Measurements from ENCODE around the gene FBLN2. TPM values are rescaled to one million over a fixed set of nuclear protein-coding genes. Genes with fewer than 3 reads are reported as not detected.
"Not testable (repeated sequence)": the region's sequence is repeated elsewhere in the genome, so short reads cannot be mapped to it uniquely, and the experiment has no call there.

Gene FBLN2
- total RNA-seq = 10 to 100 TPM; 20.6 to 51.2 (median 32.8) TPM

- DNase-seq = no peak
- Histone ChIP-seq H3K36me3 (no peaks in the 10 kb centered on the region), H3K4me3 (peak within 1 kb of the TSS; percentile 21 to 46 (median 44)), H3K4me1 (no peaks in the 10 kb centered on the region), H3K27me3 (no peaks in the 10 kb centered on the region), H3K9me3 (no peaks in the 10 kb centered on the region), H3K27ac (peak within 1 kb of the TSS in 2 of 4 donors; percentile 35 to 50)
- no peak for TF ChIP-seq POLR2A (IDR thresholded peaks at IDR 0.05)
- TF ChIP-seq CTCF (IDR thresholded peaks at IDR 0.05) = no peak
These were observed at the start of gene FBLN2 for GRCh38 chr3:13548696-13549622. FBLN2 (plus strand) TSS chr3:13549125; CDS start chr3:13570356, 21,231 bp downstream.

DNA sequence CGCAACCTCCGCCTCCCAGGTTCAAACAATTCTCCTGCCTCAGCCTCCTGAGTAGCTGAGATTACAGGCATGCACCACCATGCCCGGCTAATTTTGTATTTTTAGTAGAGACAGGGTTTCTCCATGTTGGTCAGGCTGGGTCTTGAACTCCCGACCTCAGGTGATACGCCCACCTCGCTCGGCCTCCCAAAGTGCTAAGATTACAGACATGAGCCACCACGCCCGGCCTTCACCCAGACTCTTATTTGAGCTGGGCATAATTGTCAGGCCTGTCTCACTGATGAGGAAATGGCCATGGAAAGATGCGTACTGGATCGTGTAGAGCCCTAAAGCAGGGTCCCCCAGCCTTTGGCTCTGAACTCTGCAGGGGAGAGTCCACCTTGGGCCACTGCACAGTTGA lies 49.7 kb upstream of the FBLN2 start:
- not testable (repeated sequence) for DNase-seq, H3K9me3 ChIP-seq, H3K27me3 ChIP-seq, H3K4me3 ChIP-seq, H3K4me1 ChIP-seq, H3K27ac ChIP-seq
- peaks cover 0 to 18% (median 0%) of the 10 kb centered on the region in 3 donors for H3K36me3 ChIP-seq

- Histone ChIP-seq H3K4me1 (no peaks in the 10 kb centered on the region), H3K27ac (no peak overlapping the region), H3K27me3 (no peaks in the 10 kb centered on the region), H3K9me3 (no peaks in the 10 kb centered on the region), H3K4me3 (no peak overlapping the region), H3K36me3 (peaks cover 0 to 18% (median 0%) of the 10 kb centered on the region in 3 donors)
- TF ChIP-seq CTCF (IDR thresholded peaks at IDR 0.05) = peak in 3 of 6 experiments; percentile 13 to 25 (median 20)
- no peak for TF ChIP-seq POLR2A (IDR thresholded peaks at IDR 0.05)
- DNase-seq = peak in 1 of 3 donors; percentile 39
These were observed 48.6 kb upstream of the FBLN2 start for GRCh38 chr3:13500133-13500885.

DNA sequence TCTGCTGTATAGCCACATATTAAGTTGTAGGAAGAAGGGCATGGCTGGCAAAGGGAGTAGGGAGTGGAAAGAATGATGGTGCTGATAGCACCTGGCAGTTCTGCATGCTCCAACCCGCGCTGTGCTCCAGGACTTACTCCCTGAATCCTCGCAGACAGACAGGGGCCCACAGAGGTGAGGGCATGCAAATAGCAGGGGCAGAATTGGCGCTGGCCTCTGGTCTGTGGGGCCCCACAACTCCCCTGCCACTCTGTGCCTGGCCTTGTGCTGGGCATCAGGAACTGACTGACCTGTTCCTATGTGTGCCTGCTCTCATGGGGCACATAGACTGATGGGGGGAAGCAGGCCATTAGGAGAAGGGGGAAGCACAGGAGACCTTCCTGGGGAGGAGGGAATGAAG lies 47.9 kb upstream of the FBLN2 start:
- DNase-seq = peak in 1 of 3 donors; percentile 5
- Histone ChIP-seq H3K4me3 (no peak overlapping the region), H3K27ac (no peak overlapping the region), H3K36me3 (peaks cover 0 to 18% (median 0%) of the 10 kb centered on the region in 3 donors), H3K9me3 (no peaks in the 10 kb centered on the region), H3K27me3 (no peaks in the 10 kb centered on the region), H3K4me1 (no peaks in the 10 kb centered on the region)
- TF ChIP-seq CTCF (IDR thresholded peaks at IDR 0.05) (no peak), POLR2A (IDR thresholded peaks at IDR 0.05) (no peak)

GRCh38 chr3:13501521-13501920 lies 47.4 kb upstream of the FBLN2 start:
- H3K27ac ChIP-seq = no peak overlapping the region
- no peak for TF ChIP-seq POLR2A (IDR thresholded peaks at IDR 0.05)
- no peak for TF ChIP-seq CTCF (IDR thresholded peaks at IDR 0.05)
- peaks cover 0 to 18% (median 0%) of the 10 kb centered on the region in 3 donors for H3K36me3 ChIP-seq
- DNase-seq = peak in 1 of 3 donors; percentile 29
- no peaks in the 10 kb centered on the region for H3K9me3 ChIP-seq
- no peaks in the 10 kb centered on the region for H3K4me1 ChIP-seq
- H3K27me3 ChIP-seq = no peaks in the 10 kb centered on the region
- H3K4me3 ChIP-seq = no peak overlapping the region

All from Peyer's patch (tissue), 4 donors.